Kidney (tissue), 14 donors: ENCODE results near the gene SGCG. TPM values are rescaled to one million over a fixed set of nuclear protein-coding genes. Genes with fewer than 3 reads are reported as not detected.
"Not testable (repeated sequence)": the region's sequence is repeated elsewhere in the genome, so short reads cannot be mapped to it uniquely, and the experiment has no call there.

Source experiments
- DNase-seq, 5 donors: peaks; one replicate each; pipeline ENCODE4 v3.0.0-alpha.2; 2013 to 2020
- FAIRE-seq: peaks from 2 replicates; lab custom pipeline; 2012; peaks lifted over from hg19 to GRCh38; lab: Jason Lieb, UNC
- H3K27ac ChIP-seq, 2 donors: one replicate each; pipeline ENCODE4 v1.7.0; 2013; ENCODE audit warnings: low read depth in 2 of 2, low read length in 2 of 2, inconsistent platforms in 1 of 2
- H3K27me3 ChIP-seq: one replicate; pipeline ENCODE4 v1.7.1; 2013; ENCODE audit warnings: low read length, inconsistent platforms; ENCODE audit not compliant: control insufficient read depth, insufficient read depth
- H3K36me3 ChIP-seq, 3 donors: one replicate each; pipeline versions ENCODE4 v1.7.0 to v1.7.1; 2013; ENCODE audit warnings: low read length in 3 of 3, control low read depth in 1 of 3, inconsistent platforms in 1 of 3; ENCODE audit not compliant: insufficient read depth in 3 of 3, control insufficient read depth in 2 of 3
- H3K4me1 ChIP-seq, 3 donors: one replicate each; pipeline versions ENCODE4 v1.7.0 to v1.7.1; 2013; ENCODE audit warnings: low read length in 3 of 3, inconsistent platforms in 1 of 3, low read depth in 1 of 3; ENCODE audit not compliant: control insufficient read depth in 2 of 3, insufficient read depth in 2 of 3
- H3K4me3 ChIP-seq, 3 donors: one replicate each; pipeline versions ENCODE4 v1.7.0 to v1.8.1; 2013; ENCODE audit warnings: low read length in 3 of 3, control low read depth in 1 of 3, inconsistent platforms in 1 of 3
- H3K9ac ChIP-seq, 3 donors: one replicate each; pipeline versions ENCODE4 v1.7.0 to v1.7.1; 2013; ENCODE audit warnings: low read length in 3 of 3, control low read depth in 1 of 3, inconsistent platforms in 1 of 3
- H3K9me3 ChIP-seq, 3 donors: one replicate each; pipeline versions ENCODE4 v1.7.0 to v1.7.1; 2013; ENCODE audit warnings: low read length in 3 of 3, control low read depth in 1 of 3, inconsistent platforms in 1 of 3; ENCODE audit not compliant: control insufficient read depth in 2 of 3, insufficient read depth in 1 of 3
- intact Hi-C: fragments of 100-400 bp; cut with DNase I; formaldehyde crosslinking; loops from one replicate; pipeline ENCODE4 v1.11.1; 2022
- polyA plus RNA-seq: library from polyadenylated mRNA; stranded (reverse); fragments of 350-450 nt; fragmentation: Illumina TruSeq; extraction: RNeasy Lipid Tissue Mini Kit (QIAGEN cat#74804); gene quantifications from one replicate; pipeline ENCODE4 v1.2.3, GENCODE V29; 2014; ENCODE audit warnings: low read depth, low replicate concordance; ENCODE audit not compliant: insufficient read depth
- total RNA-seq: library from RNA; stranded (reverse); fragmentation: NEBNext Ultra II Directional; extraction: Animal tissue kit (Norgen Biotek cat#: 25700); gene quantifications from one replicate; pipeline ENCODE4 v1.2.1, GENCODE V29; 2021
- TF ChIP-seq, protein P1 (sequence below): IDR thresholded peaks from 3 replicates; pipeline ENCODE4 v1.5.1; 2012; ENCODE audit warnings: mild to moderate bottlenecking, moderate library complexity, borderline replicate concordance; ENCODE audit not compliant: insufficient read depth; ENCODE audit errors: extremely low read depth
- donor health status: control.
- donor health status: control.
- donor health status: control.
- donor health status: control.
- donor health status: control.
- donor health status: DM: yes; HTN: yes; CAD: no.
- donor health status: Normal renal cell carcinoma (clear cell type).

The SGCG gene
- total and polyA plus RNA-seq, 2 donors from 2014 or later, result 0.50 TPM; not detected in 1

DNA sequence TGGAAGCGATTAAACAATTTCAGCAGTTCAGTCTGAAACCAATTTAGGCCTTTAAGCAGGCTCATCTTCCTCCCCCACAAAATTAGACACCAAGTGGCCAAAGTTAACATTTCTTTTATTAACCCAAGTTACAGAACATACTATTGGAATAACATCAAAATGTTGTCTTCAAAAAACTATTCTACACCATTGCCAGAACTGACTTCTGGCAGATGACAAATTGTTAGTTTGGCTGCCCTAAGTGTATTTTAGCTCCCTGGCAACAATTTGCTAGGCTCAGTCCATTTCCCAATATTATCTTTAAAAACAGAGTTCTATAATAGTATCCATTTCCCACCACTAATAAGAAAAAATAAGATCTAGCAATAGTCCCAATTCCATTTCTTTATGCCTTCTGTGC, 107.8 kb downstream of the SGCG start:
- H3K4me3 ChIP-seq, result no peak overlapping the region
- TF ChIP-seq, protein P1, sequence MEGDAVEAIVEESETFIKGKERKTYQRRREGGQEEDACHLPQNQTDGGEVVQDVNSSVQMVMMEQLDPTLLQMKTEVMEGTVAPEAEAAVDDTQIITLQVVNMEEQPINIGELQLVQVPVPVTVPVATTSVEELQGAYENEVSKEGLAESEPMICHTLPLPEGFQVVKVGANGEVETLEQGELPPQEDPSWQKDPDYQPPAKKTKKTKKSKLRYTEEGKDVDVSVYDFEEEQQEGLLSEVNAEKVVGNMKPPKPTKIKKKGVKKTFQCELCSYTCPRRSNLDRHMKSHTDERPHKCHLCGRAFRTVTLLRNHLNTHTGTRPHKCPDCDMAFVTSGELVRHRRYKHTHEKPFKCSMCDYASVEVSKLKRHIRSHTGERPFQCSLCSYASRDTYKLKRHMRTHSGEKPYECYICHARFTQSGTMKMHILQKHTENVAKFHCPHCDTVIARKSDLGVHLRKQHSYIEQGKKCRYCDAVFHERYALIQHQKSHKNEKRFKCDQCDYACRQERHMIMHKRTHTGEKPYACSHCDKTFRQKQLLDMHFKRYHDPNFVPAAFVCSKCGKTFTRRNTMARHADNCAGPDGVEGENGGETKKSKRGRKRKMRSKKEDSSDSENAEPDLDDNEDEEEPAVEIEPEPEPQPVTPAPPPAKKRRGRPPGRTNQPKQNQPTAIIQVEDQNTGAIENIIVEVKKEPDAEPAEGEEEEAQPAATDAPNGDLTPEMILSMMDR, result no peak
- no peaks in the 10 kb centered on the region for H3K36me3 ChIP-seq
- intact Hi-C loops, result no loop called here
- H3K27ac ChIP-seq, result no peak overlapping the region
- H3K9me3 ChIP-seq, result no peaks in the 10 kb centered on the region
- H3K4me1 ChIP-seq, result no peaks in the 10 kb centered on the region
- no peak overlapping the region for H3K9ac ChIP-seq
- DNase-seq (no peak), FAIRE-seq (no peak)
- no peaks in the 10 kb centered on the region for H3K27me3 ChIP-seq

DNA sequence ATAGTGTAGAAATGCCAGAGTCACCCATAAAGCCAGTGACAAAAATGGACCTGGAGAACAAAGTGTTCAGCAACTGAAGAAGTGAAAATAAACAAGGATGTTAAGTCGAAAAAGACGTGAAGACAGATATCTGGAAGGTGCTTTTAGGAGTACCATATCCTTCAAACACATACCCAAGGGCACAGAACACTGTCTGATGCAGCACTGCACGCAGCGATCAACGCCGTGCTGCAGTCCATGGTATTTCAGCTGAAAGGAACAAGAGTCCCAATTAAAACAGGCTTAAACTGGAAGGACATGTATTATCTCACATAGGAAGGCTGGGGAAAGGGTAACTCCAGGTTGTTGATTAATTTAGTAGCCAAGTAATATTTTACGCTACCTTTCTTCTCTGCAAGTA, 108.2 kb downstream of the SGCG start:
- Histone ChIP-seq H3K4me1 (no peaks in the 10 kb centered on the region), H3K27ac (no peak overlapping the region), H3K9ac (no peak overlapping the region), H3K27me3 (no peaks in the 10 kb centered on the region), H3K4me3 (no peak overlapping the region), H3K36me3 (no peaks in the 10 kb centered on the region), H3K9me3 (no peaks in the 10 kb centered on the region)
- TF ChIP-seq, protein P1, result no peak
- intact Hi-C loops, result no loop called here
- DNase-seq (no peak), FAIRE-seq (no peak)

DNA sequence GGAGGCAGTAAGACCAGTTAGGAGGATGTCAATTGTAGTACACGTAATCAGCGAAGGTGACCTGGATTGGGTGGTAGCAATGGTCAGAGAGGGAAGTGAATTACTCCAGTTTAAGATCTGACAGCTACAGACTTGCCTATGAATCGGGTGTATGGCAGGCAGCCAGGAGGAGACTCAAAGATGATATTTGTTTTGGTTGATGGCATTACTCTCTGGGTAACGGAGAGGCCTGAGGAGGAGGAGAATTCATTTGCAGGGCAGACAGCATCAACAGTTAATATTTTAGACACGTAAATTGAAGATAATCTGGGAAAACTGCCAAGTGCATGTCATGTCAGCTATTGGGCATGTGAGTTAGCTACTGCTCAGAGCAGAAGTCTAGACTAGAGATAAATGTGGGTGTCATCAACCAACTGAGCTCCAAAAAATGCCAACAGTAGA, 109.2 kb downstream of the SGCG start:
- no peak overlapping the region for H3K27ac ChIP-seq
- DNase-seq (no peak), FAIRE-seq (no peak)
- no peak overlapping the region for H3K9ac ChIP-seq
- intact Hi-C loops, result no loop called here
- H3K4me3 ChIP-seq, result no peak overlapping the region
- no peaks in the 10 kb centered on the region for H3K27me3 ChIP-seq
- H3K9me3 ChIP-seq, result no peaks in the 10 kb centered on the region
- no peaks in the 10 kb centered on the region for H3K36me3 ChIP-seq
- no peaks in the 10 kb centered on the region for H3K4me1 ChIP-seq
- TF ChIP-seq, protein P1, result no peak

DNA sequence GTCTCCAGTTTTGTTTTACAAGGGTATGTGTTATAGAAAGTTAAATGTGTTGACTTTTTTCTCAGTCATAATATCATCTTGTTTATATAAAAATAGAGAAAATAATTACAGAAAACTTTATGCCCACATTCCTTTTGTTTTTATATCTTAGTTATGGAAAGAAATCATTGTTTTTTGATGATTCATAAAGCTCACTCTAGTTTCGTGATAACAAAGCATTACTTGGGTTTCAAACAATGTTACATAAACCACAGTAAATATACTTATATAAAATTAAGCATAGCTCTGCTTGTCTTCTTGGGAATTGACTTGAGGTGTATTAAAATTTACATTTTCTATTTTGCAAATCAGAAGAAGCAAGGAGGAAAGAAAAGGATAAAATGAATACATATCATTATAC, 111.8 kb downstream of the SGCG start:
- Histone ChIP-seq H3K27ac (no peak overlapping the region), H3K4me3 (no peak overlapping the region), H3K36me3 (no peaks in the 10 kb centered on the region), H3K9me3 (no peaks in the 10 kb centered on the region), H3K4me1 (no peaks in the 10 kb centered on the region), H3K27me3 (no peaks in the 10 kb centered on the region), H3K9ac (no peak overlapping the region)
- intact Hi-C loops, result no loop called here
- TF ChIP-seq, protein P1, result no peak
- DNase-seq (no peak), FAIRE-seq (no peak)

DNA sequence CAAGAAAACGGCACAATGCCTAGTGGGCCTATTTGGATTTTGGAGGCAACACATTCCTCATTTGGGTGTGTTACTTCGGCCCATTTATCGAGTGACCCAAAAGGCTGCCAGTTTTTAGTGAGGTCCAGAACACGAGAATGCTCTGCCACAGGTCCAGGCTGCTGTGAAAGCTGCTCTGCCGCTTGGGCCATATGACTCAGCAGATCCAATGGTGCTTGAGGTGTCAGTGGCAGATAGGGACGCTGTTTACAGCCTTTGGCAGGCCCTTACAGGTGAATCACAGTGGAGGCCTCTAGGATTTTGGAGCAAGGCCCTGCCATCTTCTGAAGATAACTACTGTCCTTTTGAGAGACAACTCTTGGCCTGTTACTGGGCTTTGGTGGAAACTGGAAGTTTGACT, 134.1 kb downstream of the SGCG start:
- FAIRE-seq, DNase-seq, H3K4me1 ChIP-seq, H3K4me3 ChIP-seq, H3K36me3 ChIP-seq, H3K27ac ChIP-seq, H3K9ac ChIP-seq, intact Hi-C loops, H3K27me3 ChIP-seq, H3K9me3 ChIP-seq: not testable (repeated sequence)
